Stimulated activated CD4-positive, alpha-beta T cell treated with anti-CD3 and anti-CD28 coated beads, TNF-alpha, amount 100 ng/mL, for 24 hours (primary cell): ENCODE data around the gene LHFPL3.
"Not testable (repeated sequence)": the region's sequence is repeated elsewhere in the genome, so short reads cannot be mapped to it uniquely, and the experiment has no call there.

Experiments
- DNase-seq, 3 experiments: peaks; one replicate each; pipeline ENCODE4 v3.0.0-alpha.2; 2020; ENCODE audit warnings: low read depth in 3 of 3

LHFPL3 gene

DNA sequence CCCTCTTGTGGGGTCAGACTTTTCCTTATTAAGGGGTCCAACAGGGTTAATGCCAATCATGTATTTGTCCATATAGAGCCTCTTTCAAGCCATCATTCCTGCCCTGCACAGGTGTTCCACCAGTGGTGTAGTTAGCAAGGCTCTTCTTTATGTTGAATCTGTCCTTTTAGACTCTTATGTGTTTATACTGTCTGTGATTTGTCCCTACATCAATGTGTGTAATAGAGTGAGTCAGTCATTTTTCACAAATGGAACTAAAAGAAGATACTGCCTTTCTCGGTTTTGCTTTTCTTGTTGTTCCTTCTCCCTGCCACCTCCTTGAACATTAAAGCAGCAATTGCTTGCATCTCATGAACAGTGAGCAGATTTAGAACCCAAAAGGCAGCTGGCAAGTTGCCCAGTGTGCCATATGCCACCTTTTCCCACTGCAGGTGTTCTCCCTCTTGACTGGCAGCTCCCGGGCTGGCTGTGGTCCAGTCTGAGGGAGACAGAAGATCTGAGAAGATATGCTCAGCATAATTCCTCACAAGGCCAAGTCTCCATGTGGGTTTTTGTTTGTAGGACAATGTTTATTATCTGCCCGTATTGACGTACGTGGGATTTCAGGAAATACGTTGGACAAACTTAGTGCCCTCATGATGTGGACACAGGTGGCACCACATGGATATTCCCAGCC, 154.1 kb downstream of the LHFPL3 start:
- DNase-seq = no peak

DNA sequence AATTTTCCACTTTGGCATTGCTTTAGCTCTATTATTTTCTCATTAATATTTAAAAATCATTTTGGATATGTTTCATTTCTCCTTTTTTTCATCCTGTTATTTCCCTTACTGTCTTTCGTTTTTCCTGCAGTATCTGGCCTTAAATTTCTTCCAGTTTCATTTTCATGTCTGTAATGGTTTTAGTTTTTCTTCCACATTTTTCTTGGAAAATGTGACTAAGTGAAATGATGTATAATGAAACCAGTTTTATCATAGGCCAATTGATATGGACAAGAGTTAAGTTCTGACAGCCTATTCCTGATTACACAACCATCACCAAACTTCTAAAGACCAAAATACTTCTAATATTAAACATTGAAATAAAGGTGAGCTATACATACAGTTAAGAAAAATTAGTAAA, 158.5 kb downstream of the LHFPL3 start:
- no peak for DNase-seq

DNA sequence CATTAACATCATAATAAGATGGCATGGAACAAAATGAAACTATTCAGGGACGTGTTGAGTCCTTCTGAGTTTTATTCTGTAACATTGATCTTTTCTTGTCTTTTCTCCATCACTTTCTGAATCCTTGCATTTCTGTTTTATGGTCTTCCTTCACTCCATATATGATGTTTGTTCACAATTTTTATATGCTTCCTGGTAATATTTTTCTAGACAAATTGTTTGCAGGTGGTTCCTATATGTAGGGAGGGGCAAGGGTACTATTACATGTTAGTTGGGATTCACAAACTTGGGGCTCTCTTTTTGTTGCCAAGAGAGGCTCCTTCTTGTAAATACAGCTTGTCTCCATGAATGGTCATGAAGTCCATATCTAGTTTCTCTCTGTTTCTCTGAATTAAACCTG, 159.2 kb downstream of the LHFPL3 start:
- DNase-seq = no peak

DNA sequence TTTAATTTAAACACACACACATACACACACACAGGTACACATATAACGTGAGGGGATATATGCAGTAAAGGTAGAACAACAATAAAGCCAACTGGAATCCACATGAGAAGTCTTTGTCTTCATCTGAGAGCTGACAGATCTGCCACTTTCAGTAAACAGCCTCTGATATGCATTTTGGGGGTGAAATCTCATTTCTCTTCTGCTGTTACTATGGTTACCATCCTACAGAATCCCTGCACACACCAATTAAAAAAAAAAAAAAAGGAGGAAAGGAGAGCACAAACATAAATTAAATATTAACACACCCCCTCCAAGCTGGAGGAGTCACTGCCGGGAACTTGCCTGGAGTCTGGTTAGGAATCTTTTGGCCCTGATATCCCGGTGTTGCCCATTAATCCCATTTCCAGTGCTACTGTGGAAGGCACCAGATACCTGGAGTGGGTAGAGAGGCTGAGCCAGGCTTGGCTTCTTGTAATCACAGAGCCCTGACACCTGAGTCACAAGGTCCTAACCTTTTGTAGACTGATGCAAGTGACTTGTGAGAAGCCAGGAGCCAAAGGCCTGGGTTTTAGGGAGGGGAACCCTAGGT, 169.1 kb downstream of the LHFPL3 start:
- DNase-seq = no peak

DNA sequence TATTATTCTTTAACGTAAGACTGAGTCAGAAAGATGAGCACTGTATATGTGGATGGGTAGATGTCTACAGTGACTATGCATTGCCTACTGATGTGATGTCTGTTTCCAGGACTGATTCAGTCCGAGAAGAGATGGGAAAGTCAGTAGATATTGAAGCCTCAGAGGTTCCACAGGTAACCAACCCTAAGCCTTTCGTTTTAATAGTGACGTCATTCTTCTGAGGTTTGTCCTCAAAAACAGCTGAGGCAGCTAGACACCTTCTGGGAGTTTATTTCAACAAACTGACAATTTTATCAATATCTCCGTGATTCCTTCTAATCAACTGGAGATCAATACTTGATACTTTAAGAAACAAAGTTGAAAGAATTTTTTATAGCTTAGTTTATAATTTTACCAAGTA, 171.6 kb downstream of the LHFPL3 start:
- DNase-seq = no peak

DNA sequence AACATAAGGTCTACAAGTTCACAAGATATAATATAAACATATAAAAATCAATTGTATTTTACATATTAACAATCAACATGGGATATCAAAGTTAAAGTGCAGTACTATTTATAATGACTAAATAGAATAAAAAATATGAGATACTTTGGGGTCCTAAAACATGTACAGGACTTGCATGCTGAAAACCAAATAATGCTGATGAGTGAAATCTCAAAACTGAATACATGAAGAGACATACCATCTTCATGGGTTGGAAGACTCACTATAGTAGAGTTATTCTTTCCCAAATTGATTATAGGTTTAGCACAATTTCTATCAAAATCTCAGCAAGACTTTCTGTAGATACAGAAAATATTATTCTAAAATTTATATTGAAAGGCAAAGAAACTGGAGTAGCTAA, 181.5 kb downstream of the LHFPL3 start:
- no peak for DNase-seq

DNA sequence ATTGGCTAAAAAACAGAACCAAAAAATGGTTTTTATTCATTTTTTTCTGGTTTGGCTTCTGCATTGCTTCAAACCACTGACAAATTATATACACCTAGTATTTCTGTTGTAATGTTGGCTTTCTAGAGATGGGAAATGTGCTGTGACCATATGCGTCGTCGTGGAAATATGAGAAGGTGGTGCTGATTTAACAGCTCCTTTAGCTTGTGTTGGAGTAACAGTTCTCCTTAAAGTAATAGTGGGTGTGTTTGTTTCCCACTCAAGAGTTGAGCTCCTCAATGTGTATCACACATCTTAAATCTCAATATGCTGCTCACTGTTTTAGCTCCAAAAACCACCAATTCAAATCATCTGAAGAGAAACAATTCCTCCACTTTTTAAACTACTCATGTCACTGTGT, 196.4 kb downstream of the LHFPL3 start:
- DNase-seq = no peak

DNA sequence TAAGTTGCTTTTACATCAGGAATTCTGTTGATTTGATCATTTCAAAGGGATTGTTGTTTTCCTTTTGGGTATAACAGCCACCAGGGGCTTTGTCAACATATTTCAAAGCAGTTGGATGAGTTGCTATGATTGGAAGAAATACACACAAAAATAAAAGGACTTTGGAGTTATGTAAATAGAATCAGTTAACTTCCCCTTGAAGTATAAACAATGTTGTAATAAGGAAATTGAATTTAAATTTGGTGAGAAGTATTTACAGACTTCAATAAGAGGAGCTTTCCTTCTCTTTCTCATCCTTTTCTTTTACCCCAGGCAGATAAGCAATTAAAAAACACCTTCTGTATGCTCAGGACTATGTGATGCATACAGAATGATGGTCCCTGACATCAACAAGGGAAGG, 199.7 kb downstream of the LHFPL3 start:
- DNase-seq = no peak

DNA sequence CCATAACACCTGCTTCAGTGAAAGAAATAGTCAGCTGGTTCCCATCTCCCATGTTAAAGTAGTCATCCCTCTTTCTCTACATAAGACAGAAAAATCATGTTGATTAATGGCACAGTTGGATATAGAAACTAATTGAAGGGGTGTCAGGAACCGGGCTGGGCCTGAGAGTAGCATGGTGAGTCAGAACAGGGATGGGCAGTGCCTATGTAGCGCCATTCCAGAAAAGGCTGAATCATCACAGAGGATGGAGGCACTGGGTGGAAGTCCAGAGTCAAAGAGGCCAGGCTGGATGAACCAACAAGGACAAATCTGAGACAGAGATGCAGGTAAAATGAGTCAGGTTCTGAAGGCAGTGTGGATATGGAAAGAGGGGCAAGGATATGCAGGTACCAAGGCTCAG, 201.2 kb downstream of the LHFPL3 start:
- DNase-seq = no peak

DNA sequence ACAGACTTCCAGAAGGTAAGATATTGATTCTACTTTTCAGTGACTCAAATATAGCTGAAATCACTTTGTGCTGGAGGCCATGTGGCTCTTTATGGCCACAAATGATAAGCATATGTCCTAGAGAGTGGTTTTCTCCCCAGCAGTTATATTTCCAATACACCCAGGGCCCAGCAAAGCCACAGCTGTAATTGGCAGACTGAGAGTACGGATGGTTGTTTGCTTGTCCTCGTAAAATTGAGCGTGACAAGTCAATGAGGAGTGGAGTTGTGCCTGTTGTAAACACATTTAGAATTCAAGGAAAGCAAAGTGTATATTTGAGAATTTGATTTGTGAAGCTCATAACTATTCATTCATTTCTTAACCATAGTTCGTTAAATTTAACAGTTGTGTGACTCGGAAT, 201.8 kb downstream of the LHFPL3 start:
- DNase-seq = no peak

DNA sequence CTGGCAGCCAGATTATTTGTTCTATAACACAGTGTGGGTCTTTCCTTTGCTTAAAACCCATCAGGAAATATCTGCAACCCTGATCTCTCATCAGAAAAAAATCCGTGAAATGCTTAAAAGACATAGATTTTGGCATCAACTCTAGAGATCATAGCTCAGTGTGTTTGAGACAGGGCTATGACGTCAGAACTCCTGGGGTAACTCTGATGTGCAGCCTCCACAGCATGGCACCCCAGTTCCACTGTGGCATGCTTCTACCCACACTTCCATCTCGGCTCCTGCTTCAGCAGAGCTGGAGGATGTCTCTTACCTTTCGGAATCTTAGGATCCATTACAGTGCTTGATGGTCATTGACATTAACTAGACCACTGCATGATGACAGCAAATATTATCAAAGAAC, 205.7 kb downstream of the LHFPL3 start:
- no peak for DNase-seq

DNA sequence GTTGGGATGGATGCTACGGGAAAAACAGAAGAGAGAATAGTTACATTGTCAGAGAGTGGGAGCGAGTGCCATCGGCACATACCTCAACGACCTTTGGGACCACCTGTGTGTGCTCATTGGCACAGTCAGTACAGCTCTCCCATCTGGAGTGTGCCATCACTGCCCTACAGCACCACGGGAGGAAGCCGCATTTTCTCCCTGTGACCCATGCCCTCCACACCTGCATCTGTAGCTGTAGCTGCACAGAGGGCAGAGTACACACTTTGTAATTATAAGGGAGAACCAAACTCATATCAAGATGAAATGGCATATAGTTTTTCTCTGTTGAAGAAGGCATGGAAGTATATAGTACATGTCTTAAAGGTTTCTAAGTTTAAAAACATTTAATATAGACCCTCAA, 207.4 kb downstream of the LHFPL3 start:
- DNase-seq = no peak

DNA sequence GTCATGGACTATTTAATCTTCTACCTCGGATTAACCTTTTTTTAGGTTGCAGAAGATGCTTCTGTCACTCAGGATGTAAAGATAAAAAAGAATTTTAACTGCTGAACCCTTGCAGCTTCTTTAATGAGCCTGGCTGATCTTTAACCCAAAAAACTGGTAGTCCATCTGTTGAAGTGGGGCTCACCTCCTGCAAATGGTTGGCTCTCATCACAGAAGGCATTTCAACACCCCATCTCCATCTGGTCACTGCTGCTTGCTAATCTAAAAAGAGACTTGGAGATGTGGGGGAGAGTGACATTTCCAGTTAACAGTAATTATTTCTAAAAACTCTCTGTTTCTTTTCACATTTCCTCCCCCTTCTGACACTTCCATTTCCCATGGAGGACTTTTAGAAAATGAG, 208.6 kb downstream of the LHFPL3 start:
- DNase-seq = no peak

DNA sequence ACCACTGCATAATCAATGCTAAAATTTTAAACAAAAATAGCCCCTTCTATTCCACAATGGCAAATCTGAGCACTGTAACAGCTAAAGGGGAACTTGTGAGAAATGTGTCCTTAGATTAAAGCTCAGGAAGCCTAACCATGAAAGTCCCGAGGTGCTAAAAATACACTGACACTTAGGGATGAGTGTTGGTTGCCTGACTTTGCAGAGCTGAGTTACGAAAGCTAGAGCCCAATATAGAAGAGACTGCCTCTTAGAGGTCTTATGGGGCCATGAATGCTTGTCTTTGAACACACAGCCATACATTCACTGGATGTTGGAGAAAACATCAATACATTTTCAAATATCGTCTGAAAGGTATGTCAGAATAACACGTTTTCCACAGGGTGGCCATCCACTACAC, 209.7 kb downstream of the LHFPL3 start:
- DNase-seq = no peak

DNA sequence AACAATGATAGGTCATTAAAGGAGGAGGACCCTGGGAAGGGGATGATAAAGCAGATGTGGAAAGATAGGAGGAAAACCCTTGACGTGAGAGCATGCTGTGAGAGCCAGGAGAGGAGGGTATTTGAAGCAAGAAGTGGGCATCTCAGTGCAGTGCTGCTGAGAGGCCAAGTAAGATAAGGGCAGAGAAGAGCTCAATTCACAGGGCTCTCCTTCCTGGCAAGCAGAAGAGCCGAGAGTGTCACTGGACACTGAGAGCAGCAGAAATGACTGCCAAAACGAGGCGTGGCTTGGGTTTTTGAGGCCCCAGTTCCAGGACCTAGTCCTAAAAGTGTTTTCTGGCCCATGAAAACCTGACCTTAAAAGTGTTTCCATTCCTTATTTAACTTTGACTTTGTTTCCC, 213.5 kb downstream of the LHFPL3 start:
- no peak for DNase-seq

DNA sequence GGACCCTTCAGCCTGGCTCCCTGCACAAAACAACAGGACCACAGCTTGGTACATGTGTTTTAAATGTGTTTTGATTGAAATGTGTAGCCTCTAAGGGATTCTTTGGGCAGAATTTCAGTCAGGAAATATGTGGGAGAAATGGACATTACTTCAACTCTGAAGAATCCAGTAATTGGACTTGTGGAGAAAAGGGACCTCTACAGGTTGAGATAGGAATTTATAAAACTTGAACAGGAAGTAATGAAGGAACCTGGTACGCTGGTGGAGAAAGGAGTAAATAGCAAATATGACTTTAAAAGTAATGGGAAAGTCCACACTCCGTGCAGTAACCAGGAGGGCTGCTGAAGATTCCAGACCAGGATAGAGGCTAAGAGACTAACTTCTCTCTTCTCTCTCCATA, 220.5 kb downstream of the LHFPL3 start:
- DNase-seq = no peak

DNA sequence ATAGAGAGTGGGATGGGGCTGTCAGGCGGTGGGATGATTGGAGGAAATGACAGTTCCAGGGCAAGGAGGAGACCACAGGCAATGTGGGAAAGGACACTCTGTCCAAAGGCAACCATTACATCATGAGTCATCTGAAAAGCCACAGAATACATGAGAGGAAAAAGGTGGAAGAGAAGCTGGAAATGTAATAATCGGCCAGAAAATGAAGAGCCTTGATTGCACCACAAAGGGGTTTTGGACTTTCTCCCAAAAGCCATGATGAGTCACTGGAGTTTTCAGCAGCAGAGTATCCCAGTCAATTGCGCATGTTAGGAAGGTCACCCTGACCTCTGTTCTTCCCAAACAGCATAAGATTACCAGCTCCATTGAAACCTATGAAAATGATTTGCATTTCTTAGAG, 222.0 kb downstream of the LHFPL3 start:
- DNase-seq = no peak

DNA sequence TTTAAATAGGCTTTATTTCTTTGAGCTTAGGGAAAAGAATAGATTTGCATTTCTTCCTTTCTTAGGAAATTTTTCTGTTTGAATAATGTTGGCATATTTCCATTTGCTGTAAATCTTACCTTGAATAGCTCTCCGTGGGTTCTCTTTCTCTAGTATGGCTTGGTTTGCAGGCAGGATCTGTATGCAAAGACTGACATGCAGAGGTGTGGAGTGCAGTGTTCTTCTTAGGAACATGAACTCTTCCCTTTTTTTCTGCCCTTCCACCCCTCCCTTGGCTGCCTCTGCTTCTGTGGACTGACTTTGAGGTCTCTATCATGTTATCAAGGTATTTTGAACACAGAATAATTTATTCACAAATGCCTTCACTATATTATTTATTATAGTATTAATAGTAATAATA, 222.8 kb downstream of the LHFPL3 start:
- DNase-seq = no peak

DNA sequence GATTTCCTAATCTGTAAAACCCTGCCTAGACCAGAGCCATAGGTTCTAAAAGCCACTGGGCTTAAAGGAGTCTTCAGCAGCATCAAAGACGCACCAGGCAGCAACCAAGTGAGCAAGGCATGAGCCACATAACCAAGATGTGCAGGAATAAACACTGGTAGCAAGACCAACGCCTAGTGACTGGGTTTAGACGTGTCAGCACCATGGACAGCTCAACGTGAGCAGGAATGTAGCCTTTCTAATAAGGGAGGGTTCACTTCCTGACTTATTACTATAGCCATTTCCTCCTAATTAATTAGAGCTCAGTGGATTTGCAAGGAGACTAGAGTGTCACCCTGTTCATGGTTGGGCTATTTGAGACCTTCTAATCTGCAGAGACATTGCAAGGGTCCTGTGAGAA, 223.7 kb downstream of the LHFPL3 start:
- DNase-seq = no peak

DNA sequence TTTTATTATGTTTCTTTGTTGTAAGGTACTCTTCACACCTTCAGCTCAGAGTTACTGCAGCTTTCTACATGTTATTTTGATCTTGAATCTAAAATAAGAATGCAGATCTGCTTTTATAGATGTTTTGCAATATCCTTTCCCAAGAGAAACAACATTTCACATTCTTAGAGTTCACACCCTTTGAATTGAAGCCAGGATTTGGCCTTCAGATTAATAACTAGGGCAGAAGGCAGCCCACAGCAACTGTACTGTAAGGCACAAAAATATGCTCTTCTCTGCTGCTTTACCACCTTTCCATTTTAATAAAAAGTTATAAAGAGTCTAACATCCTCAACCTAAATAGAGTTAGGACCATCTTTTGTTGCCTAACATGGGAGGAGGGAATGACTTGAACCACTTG, 224.7 kb downstream of the LHFPL3 start:
- DNase-seq = no peak

DNA sequence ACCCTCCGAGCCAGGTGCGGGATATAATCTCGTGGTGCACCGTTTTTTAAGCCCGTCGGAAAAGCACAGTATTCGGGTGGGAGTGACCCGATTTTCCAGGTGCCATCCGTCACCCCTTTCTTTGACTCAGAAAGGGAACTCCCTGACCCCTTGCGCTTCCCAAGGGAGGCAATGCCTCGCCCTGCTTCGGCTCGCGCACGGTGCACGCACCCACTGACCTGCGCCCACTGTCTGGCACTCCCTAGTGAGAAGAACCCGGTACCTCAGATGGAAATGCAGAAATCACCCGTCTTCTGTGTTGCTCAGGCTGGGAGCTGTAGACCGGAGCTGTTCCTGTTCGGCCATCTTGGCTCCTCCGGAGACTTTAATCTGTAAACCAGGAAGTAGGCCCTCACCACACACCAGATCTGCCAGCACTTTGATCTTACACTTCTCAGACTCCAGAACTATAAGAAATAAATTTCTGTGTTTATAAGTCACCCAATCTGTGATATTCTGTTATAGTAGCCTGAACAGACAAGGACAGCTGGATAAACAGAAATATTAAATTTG, 235.0 kb downstream of the LHFPL3 start:
- DNase-seq = not testable (repeated sequence)

DNA sequence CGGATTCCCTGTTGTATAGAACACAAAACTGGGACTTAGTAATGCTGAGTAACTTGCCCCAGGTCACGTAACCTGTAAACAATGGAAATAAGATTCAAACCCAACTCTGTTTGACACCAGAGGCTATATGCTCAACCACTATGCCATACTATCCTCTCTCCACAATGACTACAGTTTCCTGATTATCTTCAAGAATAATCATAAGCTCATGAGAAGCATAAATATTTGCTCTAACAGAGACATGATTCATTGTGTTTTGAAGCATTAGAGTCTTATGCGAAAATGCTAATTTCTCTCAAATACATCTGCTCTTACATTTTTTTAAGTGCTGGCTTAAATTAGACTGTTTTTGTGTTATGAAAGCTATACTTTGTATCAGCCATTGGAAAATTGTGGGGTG, 241.3 kb downstream of the LHFPL3 start:
- DNase-seq = no peak

DNA sequence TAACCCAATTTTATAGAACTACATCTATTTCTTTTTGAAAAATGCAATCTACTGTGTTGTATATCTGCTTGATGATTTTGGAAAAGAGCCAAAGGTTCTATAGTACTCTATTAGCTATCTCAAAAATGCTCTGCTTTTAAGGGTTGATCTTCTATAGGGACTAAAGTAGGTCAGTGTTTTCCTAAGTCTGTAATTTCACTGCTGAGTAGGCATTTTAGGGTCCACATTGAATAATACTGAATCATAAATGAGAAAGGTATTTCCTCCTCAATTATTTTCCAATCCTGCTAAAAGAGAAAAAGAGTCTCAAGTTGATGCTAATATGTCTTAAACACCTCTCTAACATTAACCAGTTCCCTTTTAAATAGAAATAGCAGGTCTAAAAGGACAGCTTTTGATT, 244.2 kb downstream of the LHFPL3 start:
- DNase-seq = no peak

DNA sequence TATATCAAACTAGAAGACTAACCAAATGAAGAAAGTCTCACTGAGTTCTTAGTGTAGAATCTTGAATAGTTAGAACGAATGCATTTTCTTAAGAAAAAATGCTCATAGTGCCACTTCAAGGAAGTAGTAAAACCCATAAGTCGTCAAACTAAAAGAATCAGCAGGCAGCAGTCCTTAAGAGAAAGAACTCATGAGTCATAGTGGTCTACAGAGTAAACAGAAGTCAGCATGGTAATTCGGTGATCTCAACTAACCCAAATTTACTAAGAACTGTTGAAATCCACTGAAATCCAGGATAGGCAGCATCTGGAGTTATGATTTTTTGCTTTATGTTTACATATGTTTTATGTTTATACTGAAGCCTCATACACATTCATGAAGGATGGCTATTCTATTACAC, 256.2 kb downstream of the LHFPL3 start:
- no peak for DNase-seq
